IMR-90 (cell line): ENCODE results near the gene CACYBP. TPM values are rescaled to one million over a fixed set of nuclear protein-coding genes. Genes with fewer than 3 reads are reported as not detected.

ENCODE experiments used
- ATAC-seq: fragments of 200-7000 bp; cut with Tn5 transposase; 2 replicates; pipeline ENCODE4 v1.9.1; 2020; ENCODE audit warnings: low read depth, mild to moderate bottlenecking, moderate library complexity
- BruUV-seq: library from RNA; stranded (reverse); fragments of 400-500 nt; replicated peaks from 2 replicates; lab custom pipeline; 2021; lab: Mats Ljungman, UMichigan
- CTCF ChIA-PET: fragments of 300-600 bp; formaldehyde crosslinking; extraction: SDS; loops from one replicate; lab custom pipeline; 2021; ENCODE audit warnings: antibody characterized with exemption; lab: Yijun Ruan, JAX
- POLR2A ChIA-PET: fragments of 300-600 bp; sonication (Branson Sonifier 250); formaldehyde crosslinking; loops from one replicate; lab custom pipeline; 2022; ENCODE audit warnings: antibody characterized with exemption; ENCODE audit not compliant: unreplicated experiment; lab: Charles Lee
- DNase-seq: peaks from one replicate; pipeline ENCODE4 v3.0.0; 2013
- H2AFZ ChIP-seq: replicated peaks from 2 replicates; pipeline ENCODE3; 2013; ENCODE audit warnings: low read length, mild to moderate bottlenecking; ENCODE audit not compliant: poor library complexity
- H2AK5ac ChIP-seq: 2 replicates; pipeline ENCODE4 v1.6.1; 2013; ENCODE audit warnings: low read depth, low read length, inconsistent platforms
- H2AK9ac ChIP-seq: replicated peaks from 2 replicates; pipeline ENCODE3; 2013; ENCODE audit warnings: mild to moderate bottlenecking, low read depth, low read length, moderate library complexity; ENCODE audit not compliant: poor library complexity
- H2BK120ac ChIP-seq: 2 replicates; pipeline ENCODE4 v1.6.1; 2013; ENCODE audit warnings: low read depth, low read length, inconsistent platforms
- H2BK15ac ChIP-seq: 3 replicates; pipeline ENCODE4 v1.6.1; 2013; ENCODE audit warnings: low read depth, low read length, inconsistent platforms
- H2BK20ac ChIP-seq: 2 replicates; pipeline ENCODE4 v1.6.1; 2013; ENCODE audit warnings: low read depth, mild to moderate bottlenecking, inconsistent platforms, low read length, moderate library complexity
- H2BK5ac ChIP-seq: 2 replicates; pipeline ENCODE4 v1.6.1; 2013; ENCODE audit warnings: mild to moderate bottlenecking, low read depth, low read length, inconsistent platforms; ENCODE audit not compliant: poor library complexity, severe bottlenecking
- H3K14ac ChIP-seq: replicated peaks from 2 replicates; pipeline ENCODE4 v1.6.1; 2013; ENCODE audit warnings: low read depth, low read length, inconsistent platforms
- H3K18ac ChIP-seq: 2 replicates; pipeline ENCODE4 v1.6.1; 2013; ENCODE audit warnings: low read depth, low read length, control low read depth
- H3K23ac ChIP-seq: 2 replicates; pipeline ENCODE4 v1.6.1; 2013; ENCODE audit warnings: low read depth, low read length, inconsistent platforms
- H3K27ac ChIP-seq: 2 replicates; pipeline ENCODE4 v1.5.1; 2013; ENCODE audit warnings: mild to moderate bottlenecking, control low read depth, low read length; ENCODE audit not compliant: insufficient read depth
- H3K27me3 ChIP-seq: 2 replicates; pipeline ENCODE4 v1.6.1; 2013; ENCODE audit warnings: low read length; ENCODE audit not compliant: control insufficient read depth, insufficient read depth
- H3K36me3 ChIP-seq: 2 replicates; pipeline ENCODE4 v1.6.1; 2013; ENCODE audit warnings: low read length, mixed read lengths; ENCODE audit not compliant: control insufficient read depth, insufficient read depth
- H3K4ac ChIP-seq: 2 replicates; pipeline ENCODE4 v1.6.1; 2013; ENCODE audit warnings: low read depth, low read length, inconsistent platforms
- H3K4me1 ChIP-seq: 2 replicates; pipeline ENCODE4 v1.6.1; 2013; ENCODE audit warnings: low read length, mixed read lengths; ENCODE audit not compliant: control insufficient read depth, insufficient read depth
- H3K4me2 ChIP-seq: 2 replicates; pipeline ENCODE4 v1.6.1; 2013; ENCODE audit warnings: low read depth, mild to moderate bottlenecking, control low read depth, low read length, moderate library complexity
- H3K4me3 ChIP-seq: 2 replicates; pipeline ENCODE4 v1.5.1; 2013; ENCODE audit warnings: low read depth, mild to moderate bottlenecking, control low read depth, low read length, moderate library complexity; ENCODE audit not compliant: insufficient read depth
- H3K56ac ChIP-seq: 2 replicates; pipeline ENCODE4 v1.6.1; 2013; ENCODE audit warnings: low read length, inconsistent platforms; ENCODE audit not compliant: insufficient read depth; ENCODE audit errors: extremely low read depth
- H3K79me1 ChIP-seq, 2 experiments: 2 replicates each; pipeline ENCODE4 v1.6.1; 2013; ENCODE audit warnings: low read length in 2 of 2, inconsistent platforms in 1 of 2, low read depth in 1 of 2
- H3K9ac ChIP-seq: 2 replicates; pipeline ENCODE4 v1.6.1; 2013; ENCODE audit warnings: low read depth, low read length, control low read depth
- H3K9me1 ChIP-seq: 2 replicates; pipeline ENCODE4 v1.6.1; 2013; ENCODE audit warnings: low read length, inconsistent platforms; ENCODE audit not compliant: insufficient read depth
- H3K9me3 ChIP-seq: 2 replicates; pipeline ENCODE4 v1.6.1; 2013; ENCODE audit warnings: low read length; ENCODE audit not compliant: control insufficient read depth, insufficient read depth
- H4K20me1 ChIP-seq: 2 replicates; pipeline ENCODE4 v1.6.1; 2013; ENCODE audit warnings: low read length, inconsistent platforms; ENCODE audit not compliant: insufficient read depth
- H4K5ac ChIP-seq: 2 replicates; pipeline ENCODE4 v1.6.1; 2013; ENCODE audit warnings: mild to moderate bottlenecking, low read depth, low read length, control low read depth
- H4K8ac ChIP-seq, 2 experiments: 2 replicates each; pipeline ENCODE4 v1.6.1; 2013; ENCODE audit warnings: low read depth in 2 of 2, low read length in 2 of 2, control low read depth in 1 of 2, inconsistent platforms in 1 of 2
- H4K91ac ChIP-seq: 2 replicates; pipeline ENCODE4 v1.6.1; 2013; ENCODE audit warnings: low read depth, low read length, inconsistent platforms; ENCODE audit not compliant: insufficient read depth
- BHLHE40 ChIP-seq: fragments of 150-350 bp; IDR thresholded peaks from 2 replicates; pipeline ENCODE4 v1.6.1; 2016; ENCODE audit warnings: mild to moderate bottlenecking, low read depth, low read length
- CEBPB ChIP-seq: IDR thresholded peaks from 2 replicates; pipeline ENCODE4 v1.6.1; 2012; ENCODE audit warnings: low read depth, low read length, improper control_type of control experiment
- CHD1 ChIP-seq: IDR thresholded peaks from 2 replicates; pipeline ENCODE4 v1.6.1; 2012; ENCODE audit warnings: low read depth, low read length, improper control_type of control experiment
- FOS ChIP-seq: fragments of 150-350 bp; IDR thresholded peaks from 2 replicates; pipeline ENCODE4 v1.6.1; 2016; ENCODE audit warnings: low read depth, low read length
- MXI1 ChIP-seq: IDR thresholded peaks from 2 replicates; pipeline ENCODE4 v1.6.1; 2012; ENCODE audit warnings: low read depth, mild to moderate bottlenecking, low read length, moderate library complexity, borderline replicate concordance
- NFE2L2 ChIP-seq: fragments of 150-350 bp; IDR thresholded peaks from 2 replicates; pipeline ENCODE4 v1.6.1; 2016; ENCODE audit warnings: low read depth, mild to moderate bottlenecking, low read length
- RAD21 ChIP-seq: IDR thresholded peaks from 2 replicates; pipeline ENCODE4 v1.6.1; 2012; ENCODE audit warnings: low read length, improper control_type of control experiment
- RCOR1 ChIP-seq: IDR thresholded peaks from 2 replicates; pipeline ENCODE4 v1.6.1; 2012; ENCODE audit warnings: mild to moderate bottlenecking, low read length, improper control_type of control experiment; ENCODE audit not compliant: insufficient replicate concordance
- RFX5 ChIP-seq: IDR thresholded peaks from 2 replicates; pipeline ENCODE4 v1.8.0; 2012; ENCODE audit warnings: low read depth, mild to moderate bottlenecking, low read length, moderate library complexity
- SMC3 ChIP-seq: fragments of 150-350 bp; IDR thresholded peaks from 2 replicates; pipeline ENCODE4 v1.6.1; 2016; ENCODE audit warnings: low read depth, mild to moderate bottlenecking, antibody characterized with exemption, low read length, moderate library complexity
- WGBS, 2 experiments: methylation state at CpG; one replicate each; pipeline versions ENCODE4 v1.1.5 to v1.1.7; 2013; ENCODE audit warnings: missing lambda C conversion rate in 2 of 2; ENCODE audit not compliant: insufficient read length in 1 of 2; ENCODE audit errors: extremely low coverage in 2 of 2; 5-methylcytosine and 5-hydroxymethylcytosine counted together
- dilution Hi-C: fragments of 300-500 bp; cut with HindIII; formaldehyde crosslinking; loops from one replicate; pipeline ENCODE4 v1.14.3; 2018; ENCODE audit warnings: low sequenced_read_pairs; ENCODE audit not compliant: unreplicated experiment
- in situ Hi-C: fragments of 300-500 bp; cut with MboI; formaldehyde crosslinking; loops from 3 replicates; pipeline ENCODE4 v1.14.3; 2019; ENCODE audit warnings: low sequenced_read_pairs, inconsistent platforms, mixed read lengths
- intact Hi-C: fragments of 100-400 bp; cut with micrococcal nuclease; formaldehyde crosslinking; loops from 2 replicates; pipeline ENCODE4 v1.10.0; 2022
- polyA plus RNA-seq, 3 experiments: library from polyadenylated mRNA; depleted of rRNA; stranded (reverse); fragments of >200 nt; gene quantifications; 2 replicates each; pipeline ENCODE4 v1.2.3, GENCODE V29; 2012; ENCODE audit warnings: low replicate concordance in 1 of 3
- total RNA-seq: library from RNA; depleted of rRNA; stranded (reverse); fragments of >200 nt; gene quantifications from 2 replicates; pipeline ENCODE4 v1.2.3, GENCODE V29; 2012
- TF ChIP-seq, protein P1 (sequence below): fragments of 150-350 bp; IDR thresholded peaks from 2 replicates; pipeline ENCODE4 v1.6.1; 2017; ENCODE audit warnings: mild to moderate bottlenecking, antibody characterized with exemption, low read length, low read depth
- TF ChIP-seq, protein P2 (sequence below): fragments of 150-350 bp; IDR thresholded peaks from 2 replicates; pipeline ENCODE4 v1.6.1; 2016; ENCODE audit warnings: low read depth, mild to moderate bottlenecking, low read length, moderate library complexity, borderline replicate concordance

Gene CACYBP
- total and polyA plus RNA-seq, 2 of the 4 experiments (the other 2 are of a cell fraction): 61.8 to 62.8 TPM

DNA sequence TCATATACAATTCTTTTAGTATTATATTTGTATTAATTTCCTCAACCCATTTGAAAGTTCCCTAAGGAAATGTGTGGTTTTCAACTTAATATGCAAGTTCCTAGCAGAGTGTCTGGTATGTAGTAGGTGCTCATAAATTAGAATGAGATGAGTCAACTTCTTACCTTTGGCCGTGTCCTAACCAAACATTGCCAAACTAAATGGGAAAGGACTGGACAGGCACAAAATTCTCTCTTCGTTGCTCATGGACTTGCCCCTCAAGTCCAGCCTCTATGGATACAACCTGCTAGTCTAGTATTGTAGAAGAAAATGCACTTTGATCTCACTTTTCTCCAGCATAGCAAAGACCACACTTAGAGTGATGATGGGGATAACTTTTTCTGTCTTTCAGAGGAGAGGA, 35.0 kb downstream of the CACYBP start:
- no peak overlapping the region for H3K9ac ChIP-seq
- no peak overlapping the region for H4K91ac ChIP-seq
- TF ChIP-seq FOS (no peak), SMC3 (no peak), RFX5 (no peak), NFE2L2 (no peak), BHLHE40 (no peak), CEBPB (no peak), CHD1 (no peak), RAD21 (no peak), MXI1 (no peak), RCOR1 (no peak)
- TF ChIP-seq, protein P1, sequence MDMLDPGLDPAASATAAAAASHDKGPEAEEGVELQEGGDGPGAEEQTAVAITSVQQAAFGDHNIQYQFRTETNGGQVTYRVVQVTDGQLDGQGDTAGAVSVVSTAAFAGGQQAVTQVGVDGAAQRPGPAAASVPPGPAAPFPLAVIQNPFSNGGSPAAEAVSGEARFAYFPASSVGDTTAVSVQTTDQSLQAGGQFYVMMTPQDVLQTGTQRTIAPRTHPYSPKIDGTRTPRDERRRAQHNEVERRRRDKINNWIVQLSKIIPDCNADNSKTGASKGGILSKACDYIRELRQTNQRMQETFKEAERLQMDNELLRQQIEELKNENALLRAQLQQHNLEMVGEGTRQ: no peak
- TF ChIP-seq, protein P2, sequence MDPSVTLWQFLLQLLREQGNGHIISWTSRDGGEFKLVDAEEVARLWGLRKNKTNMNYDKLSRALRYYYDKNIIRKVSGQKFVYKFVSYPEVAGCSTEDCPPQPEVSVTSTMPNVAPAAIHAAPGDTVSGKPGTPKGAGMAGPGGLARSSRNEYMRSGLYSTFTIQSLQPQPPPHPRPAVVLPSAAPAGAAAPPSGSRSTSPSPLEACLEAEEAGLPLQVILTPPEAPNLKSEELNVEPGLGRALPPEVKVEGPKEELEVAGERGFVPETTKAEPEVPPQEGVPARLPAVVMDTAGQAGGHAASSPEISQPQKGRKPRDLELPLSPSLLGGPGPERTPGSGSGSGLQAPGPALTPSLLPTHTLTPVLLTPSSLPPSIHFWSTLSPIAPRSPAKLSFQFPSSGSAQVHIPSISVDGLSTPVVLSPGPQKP: no peak
- no peak overlapping the region for H3K4me3 ChIP-seq
- no peak overlapping the region for H3K27ac ChIP-seq
- no peak overlapping the region for H2AK9ac ChIP-seq
- no peak overlapping the region for H2BK20ac ChIP-seq
- intact Hi-C loops (no loop called here), in situ Hi-C loops (no loop called here), dilution Hi-C loops (no loop called here)
- H3K23ac ChIP-seq: no peak overlapping the region
- H3K9me3 ChIP-seq: no peaks in the 10 kb centered on the region
- no peak overlapping the region for H2BK15ac ChIP-seq
- no peak overlapping the region for H3K4ac ChIP-seq
- H4K8ac ChIP-seq: no peak overlapping the region
- ATAC-seq: no peak
- H3K14ac ChIP-seq: no peak overlapping the region
- CTCF ChIA-PET: no interaction called here
- H3K4me1 ChIP-seq: no peaks in the 10 kb centered on the region
- H3K18ac ChIP-seq: no peak overlapping the region
- H3K9me1 ChIP-seq: no peaks in the 10 kb centered on the region; the same call in 1 of the 2 replicates
- no peak overlapping the region for H2AFZ ChIP-seq
- H4K20me1 ChIP-seq: no peaks in the 10 kb centered on the region
- no peak overlapping the region for H2BK120ac ChIP-seq
- POLR2A ChIA-PET: no interaction called here
- H2AK5ac ChIP-seq: no peak overlapping the region
- WGBS, 2 experiments: no CpG with 5 or more reads among the region's 2 CpGs
- no peak for DNase-seq
- no peak overlapping the region for H4K5ac ChIP-seq
- H2BK5ac ChIP-seq: no peak overlapping the region
- H3K56ac ChIP-seq: no peak overlapping the region
- peaks cover 6% of the 10 kb centered on the region for H3K27me3 ChIP-seq
- H3K4me2 ChIP-seq: no peak overlapping the region
- no peaks in the 10 kb centered on the region for H3K79me1 ChIP-seq
- H3K36me3 ChIP-seq: no peaks in the 10 kb centered on the region
- BruUV-seq: no TSS peak
